T-helper 17 cell (primary cell): ENCODE data around the gene C1orf174. TPM values are rescaled to one million over a fixed set of nuclear protein-coding genes. Genes with fewer than 3 reads are reported as not detected.

Experiments used
- ATAC-seq: fragments of 150-1000 bp; cut with Tn5 transposase; 2 replicates; pipeline ENCODE4 v1.10.0; 2021; ENCODE audit warnings: mild to moderate bottlenecking, moderate library complexity
- DNase-seq, 3 donors: peaks; one replicate each; pipeline versions ENCODE4 v3.0.0 to v3.0.0-alpha.2; 2020 to 2021
- H3K9me3 ChIP-seq: one replicate; pipeline ENCODE4 v1.7.0; 2013; ENCODE audit warnings: low read length, mild to moderate bottlenecking; ENCODE audit not compliant: control insufficient read depth, poor library complexity, severe bottlenecking
- H3K27ac Mint-ChIP-seq: one replicate; pipeline ENCODE4 v1.8.0; 2022; ENCODE audit warnings: mild to moderate bottlenecking, moderate library complexity, mixed read lengths
- H3K27me3 Mint-ChIP-seq: one replicate; pipeline ENCODE4 v1.8.0; 2022; ENCODE audit warnings: mixed read lengths
- H3K36me3 Mint-ChIP-seq: one replicate; pipeline ENCODE4 v1.8.0; 2022; ENCODE audit warnings: low read depth, mixed read lengths
- H3K4me1 Mint-ChIP-seq: one replicate; pipeline ENCODE4 v1.8.0; 2022; ENCODE audit warnings: mild to moderate bottlenecking, mixed read lengths
- H3K4me3 Mint-ChIP-seq: one replicate; pipeline ENCODE4 v1.8.0; 2022; ENCODE audit warnings: mild to moderate bottlenecking, moderate library complexity, mixed read lengths
- total RNA-seq, 4 donors: library from RNA in 2 of 4; stranded (reverse) in 2 of 4; gene quantifications; one replicate each; pipeline ENCODE4 v1.2.3 and lab custom pipeline; 2022 to 2026

The C1orf174 gene
- total RNA-seq = 10 to 100 TPM; 13.5 to 16.4 TPM
- total RNA-seq (lab: John Stamatoyannopoulos, UW) = 23.1 to 43.6 reads per million in 2 donors

- no peaks in the 10 kb centered on the region for H3K9me3 ChIP-seq
- DNase-seq (peak; percentile 85 to 93 (median 88)), ATAC-seq (peak; percentile 84)
- no peaks in the 10 kb centered on the region for H3K27me3 Mint-ChIP-seq
- peak within 1 kb of the TSS; percentile 90 for H3K27ac Mint-ChIP-seq
- peak within 1 kb of the TSS; percentile 95 for H3K4me3 Mint-ChIP-seq
- peaks cover 26% of the 10 kb centered on the region for H3K4me1 Mint-ChIP-seq
- H3K36me3 Mint-ChIP-seq = no peaks in the 10 kb centered on the region
Measured at GRCh38 chr1:3900150-3900968, at the start of gene C1orf174. Gene C1orf174 (minus strand): TSS chr1:3900272. CDS start chr1:3900186, 86 bp downstream.

- Mint-ChIP-seq H3K4me1 (peaks cover 2% of the 10 kb centered on the region), H3K36me3 (no peaks in the 10 kb centered on the region), H3K4me3 (no peak overlapping the region), H3K27me3 (peaks cover 67% of the 10 kb centered on the region), H3K27ac (no peak overlapping the region)
- ATAC-seq = no peak
- no peak for DNase-seq
- H3K9me3 ChIP-seq = no peaks in the 10 kb centered on the region
Measured at GRCh38 chr1:3948344-3948743, 48.3 kb upstream of the C1orf174 start.

DNA sequence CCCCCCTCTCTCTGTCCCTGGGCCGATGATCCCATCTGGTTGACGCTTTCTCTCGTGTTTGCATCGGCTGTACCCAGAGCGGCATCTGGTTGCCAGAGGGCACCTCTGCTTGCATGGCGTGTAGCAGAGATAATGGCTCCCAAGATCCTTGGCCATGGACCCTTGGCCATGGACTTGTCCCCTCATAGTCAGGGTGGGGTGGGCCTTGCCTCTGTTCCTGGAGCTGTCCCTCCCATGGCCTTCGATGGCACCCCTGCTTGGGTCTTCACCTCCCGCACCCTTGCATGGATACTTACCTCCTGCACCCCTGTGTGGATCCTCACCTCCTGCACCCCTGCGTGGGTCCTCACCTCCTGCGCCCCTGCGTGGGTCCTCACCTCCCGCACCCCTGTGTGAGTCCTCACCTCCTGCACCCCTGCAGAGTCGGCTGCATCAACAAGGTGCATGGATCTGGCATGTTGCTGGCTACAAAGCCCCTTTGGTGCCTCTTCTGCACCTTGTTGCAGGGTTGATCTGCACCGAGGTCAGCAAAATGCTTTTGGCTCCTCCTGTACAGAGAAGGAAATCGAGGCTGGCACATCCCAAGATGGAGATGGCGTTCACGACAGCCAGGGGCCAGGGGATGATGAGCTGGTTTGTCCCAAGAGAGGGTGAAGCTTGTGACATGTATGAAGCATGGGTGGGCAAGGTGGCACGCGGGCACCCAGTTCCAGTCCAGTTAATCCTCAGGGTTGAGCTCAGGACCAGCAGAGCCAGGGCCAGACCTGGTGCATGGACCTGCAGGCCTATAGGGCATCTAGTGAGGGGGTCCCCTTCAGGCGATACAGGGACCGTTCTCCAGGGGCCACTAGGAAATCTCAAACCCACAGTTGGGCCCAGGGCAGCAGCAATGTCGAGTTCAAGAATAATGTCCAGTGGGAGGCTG lies 46.1 kb upstream of the C1orf174 start:
- H3K9me3 ChIP-seq = no peaks in the 10 kb centered on the region
- DNase-seq = no peak
- Mint-ChIP-seq H3K36me3 (no peaks in the 10 kb centered on the region), H3K4me1 (peaks cover 2% of the 10 kb centered on the region), H3K4me3 (no peak overlapping the region), H3K27me3 (peaks cover 58% of the 10 kb centered on the region), H3K27ac (no peak overlapping the region)
- no peak for ATAC-seq

DNA sequence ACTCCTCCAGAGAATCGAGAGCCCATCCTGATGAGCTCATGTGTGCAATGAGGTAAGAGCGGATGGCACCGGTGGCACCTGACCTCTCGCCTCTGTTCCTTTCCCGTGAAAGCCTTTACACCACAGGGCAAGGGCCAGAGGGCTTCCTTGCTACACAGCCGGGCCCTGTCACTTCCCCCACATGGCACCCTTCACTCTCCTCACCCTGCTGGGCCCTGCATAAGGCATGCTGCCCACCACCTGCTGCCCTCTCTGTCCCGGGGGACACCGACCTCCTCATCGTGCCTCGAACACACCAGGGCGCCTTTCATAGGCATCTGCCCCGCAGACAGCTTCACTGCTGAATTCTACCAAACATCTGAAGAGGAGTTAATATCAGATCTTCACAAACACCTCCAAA lies 45.1 kb upstream of the C1orf174 start:
- no peak for ATAC-seq
- DNase-seq = no peak
- no peaks in the 10 kb centered on the region for H3K9me3 ChIP-seq

GRCh38 chr1:3944578-3945125 lies 44.6 kb upstream of the C1orf174 start:
- no peak overlapping the region for H3K4me3 Mint-ChIP-seq
- H3K27me3 Mint-ChIP-seq = peaks cover 59% of the 10 kb centered on the region
- H3K27ac Mint-ChIP-seq = no peak overlapping the region
- H3K4me1 Mint-ChIP-seq = peaks cover 2% of the 10 kb centered on the region
- ATAC-seq = no peak
- DNase-seq = no peak
- H3K9me3 ChIP-seq = no peaks in the 10 kb centered on the region
- H3K36me3 Mint-ChIP-seq = no peaks in the 10 kb centered on the region

More for the DNA sequence above, 45.1 kb upstream of the C1orf174 start:
- Mint-ChIP-seq H3K27me3 (peaks cover 57% of the 10 kb centered on the region), H3K4me3 (no peak overlapping the region), H3K27ac (no peak overlapping the region), H3K36me3 (no peaks in the 10 kb centered on the region), H3K4me1 (peaks cover 2% of the 10 kb centered on the region)

DNA sequence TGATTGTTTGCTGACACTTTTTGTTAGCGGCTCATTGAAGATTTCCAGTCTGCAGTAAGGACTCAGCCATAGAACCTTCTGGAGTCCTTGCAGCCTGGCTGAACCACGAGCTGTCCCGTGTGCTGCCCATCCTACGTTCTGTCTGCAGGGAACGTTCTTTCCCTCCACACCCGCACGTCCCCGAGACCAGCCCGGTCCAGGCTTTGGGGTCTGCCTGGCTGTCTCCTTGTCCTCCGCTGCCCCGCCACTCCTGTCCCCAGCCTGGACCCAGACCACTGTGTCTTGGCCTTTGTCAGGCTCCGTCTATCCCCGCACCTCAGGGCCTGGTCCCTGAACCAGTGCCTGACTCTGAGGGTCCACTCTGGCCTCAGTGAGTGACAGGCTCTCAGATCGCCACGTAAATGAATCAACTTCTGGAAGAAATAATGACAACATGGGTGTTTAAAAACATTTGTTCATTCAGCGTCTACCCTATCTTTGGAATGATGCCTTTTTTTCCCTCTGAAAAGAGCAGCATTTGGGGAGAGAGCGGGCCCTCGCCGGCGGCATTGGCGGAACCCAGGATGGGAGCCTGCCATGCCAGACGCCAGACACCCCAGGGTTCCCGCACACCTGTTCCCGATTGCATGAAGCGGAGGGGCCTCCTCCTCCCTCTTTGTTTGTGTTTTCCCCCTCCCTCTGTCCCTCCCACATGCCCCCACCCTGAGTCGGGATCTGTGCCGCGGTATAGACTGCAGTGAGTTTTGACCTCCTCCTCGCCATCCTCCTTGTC lies 43.9 kb upstream of the C1orf174 start:
- ATAC-seq = no peak
- no peak for DNase-seq
- no peaks in the 10 kb centered on the region for H3K9me3 ChIP-seq
- no peaks in the 10 kb centered on the region for H3K36me3 Mint-ChIP-seq
- peaks cover 59% of the 10 kb centered on the region for H3K27me3 Mint-ChIP-seq
- H3K4me1 Mint-ChIP-seq = peaks cover 2% of the 10 kb centered on the region
- H3K27ac Mint-ChIP-seq = peak overlapping the region; percentile 27
- H3K4me3 Mint-ChIP-seq = no peak overlapping the region

GRCh38 chr1:3943123-3943431 lies 43.0 kb upstream of the C1orf174 start:
- Mint-ChIP-seq H3K4me3 (no peak overlapping the region), H3K4me1 (peaks cover 2% of the 10 kb centered on the region), H3K27me3 (peaks cover 50% of the 10 kb centered on the region), H3K36me3 (no peaks in the 10 kb centered on the region), H3K27ac (no peak overlapping the region)
- ATAC-seq = no peak
- no peak for DNase-seq
- H3K9me3 ChIP-seq = no peaks in the 10 kb centered on the region

DNA sequence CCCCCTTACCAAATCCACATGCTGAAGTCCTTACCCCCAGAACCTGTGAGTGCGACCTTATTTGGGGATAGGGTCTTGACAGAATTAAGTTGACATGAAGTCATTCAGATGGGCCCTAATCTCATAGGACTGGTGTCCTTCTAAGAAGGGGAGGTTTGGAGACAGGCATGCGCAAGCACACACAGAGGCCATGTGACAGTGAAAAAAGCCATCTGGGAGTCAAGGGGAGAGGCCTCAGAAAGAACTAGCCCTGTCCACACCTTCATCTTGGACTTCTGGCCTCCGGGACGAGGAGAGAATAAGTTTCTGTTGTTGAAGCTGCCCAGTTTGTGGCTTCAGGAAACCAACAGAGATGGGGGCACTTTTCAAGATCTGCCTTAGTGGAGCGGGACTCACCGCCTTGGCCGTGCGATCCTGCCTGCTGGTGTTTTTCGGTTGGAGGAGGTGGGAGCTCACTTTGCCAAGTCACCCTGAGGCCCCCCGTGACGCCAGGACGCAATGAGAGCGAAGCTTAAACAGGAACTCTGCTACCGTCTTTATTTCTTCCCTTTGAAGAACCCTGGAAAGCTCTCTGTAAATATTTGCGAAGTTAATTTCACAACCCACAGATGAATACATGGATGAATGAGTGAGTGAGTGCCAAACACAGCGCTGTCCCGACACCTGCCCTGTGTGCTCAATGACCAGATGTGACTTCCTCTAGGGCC lies 42.5 kb upstream of the C1orf174 start:
- no peak overlapping the region for H3K4me3 Mint-ChIP-seq

DNA sequence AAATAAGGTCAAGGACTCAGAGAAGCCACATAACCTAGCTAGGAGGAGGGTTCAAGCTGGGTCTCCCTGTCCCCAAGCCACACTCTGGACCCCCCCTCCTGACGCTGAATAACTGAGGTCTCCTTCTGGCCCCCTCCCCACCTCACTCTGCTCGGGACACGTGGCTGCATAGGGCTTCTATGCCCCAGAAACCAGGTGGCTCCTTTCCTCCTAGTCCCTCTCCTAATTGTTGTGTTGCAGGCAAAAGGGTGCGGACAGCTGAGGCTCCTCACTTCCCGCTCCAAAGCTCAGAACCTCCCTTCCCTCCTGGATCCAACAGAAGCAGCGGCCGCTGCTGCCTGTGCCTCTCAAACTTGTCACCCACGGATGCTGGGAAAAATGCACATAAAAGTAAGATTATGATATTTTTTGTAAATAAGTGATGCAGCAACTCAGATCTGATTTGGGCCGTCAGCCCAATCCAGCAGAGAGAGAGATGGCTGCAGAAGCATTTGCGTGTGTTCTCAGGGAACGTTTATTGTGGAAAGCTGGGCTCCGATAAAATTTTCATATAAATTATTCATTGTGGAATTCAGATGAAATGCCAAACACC lies 40.8 kb upstream of the C1orf174 start:
- no peak for DNase-seq
- H3K9me3 ChIP-seq = no peaks in the 10 kb centered on the region

More for the DNA sequence above, 42.5 kb upstream of the C1orf174 start:
- peaks cover 2% of the 10 kb centered on the region for H3K4me1 Mint-ChIP-seq
- DNase-seq (no peak), ATAC-seq (no peak)
- H3K9me3 ChIP-seq = no peaks in the 10 kb centered on the region
- peaks cover 45% of the 10 kb centered on the region for H3K27me3 Mint-ChIP-seq
- H3K36me3 Mint-ChIP-seq = no peaks in the 10 kb centered on the region
- no peak overlapping the region for H3K27ac Mint-ChIP-seq

DNA sequence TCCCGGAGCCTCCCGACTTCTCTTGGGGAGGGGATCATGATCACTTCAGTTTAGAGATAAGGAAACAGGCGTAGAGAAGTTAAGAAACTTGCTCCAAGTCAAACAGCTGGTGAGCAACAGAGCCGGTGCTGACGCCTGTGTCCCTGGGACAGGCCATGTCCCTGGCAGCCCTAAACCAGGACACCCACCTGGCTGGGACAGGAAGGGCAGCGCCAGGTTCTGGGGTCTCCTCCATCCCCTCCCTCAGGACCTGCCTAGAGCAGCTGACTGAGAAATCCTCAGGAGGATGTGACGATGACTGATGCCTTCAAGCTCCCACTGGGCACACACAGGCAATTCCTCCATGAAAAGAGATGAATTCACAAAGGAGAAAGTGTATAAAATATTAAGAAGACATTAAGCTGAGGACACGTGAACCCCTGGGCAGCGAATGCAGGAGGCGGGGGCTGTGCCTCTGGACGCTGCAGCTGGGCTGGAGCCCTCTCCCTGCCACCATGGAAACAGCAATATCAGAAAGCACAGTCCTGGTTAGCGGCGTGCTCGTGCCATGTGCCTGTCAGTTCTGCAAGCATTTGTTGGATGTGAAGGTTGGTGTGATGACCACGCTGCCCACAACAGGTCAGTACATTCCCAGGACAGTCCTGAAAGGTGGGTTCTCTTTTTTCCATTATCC lies 40.1 kb upstream of the C1orf174 start:
- Mint-ChIP-seq H3K4me1 (peaks cover 2% of the 10 kb centered on the region), H3K36me3 (no peaks in the 10 kb centered on the region), H3K4me3 (no peak overlapping the region), H3K27ac (no peak overlapping the region), H3K27me3 (peaks cover 38% of the 10 kb centered on the region)
- H3K9me3 ChIP-seq = no peaks in the 10 kb centered on the region
- no peak for DNase-seq
- ATAC-seq = no peak

More for the DNA sequence above, 40.8 kb upstream of the C1orf174 start:
- no peaks in the 10 kb centered on the region for H3K36me3 Mint-ChIP-seq
- H3K27ac Mint-ChIP-seq = no peak overlapping the region
- H3K4me1 Mint-ChIP-seq = peaks cover 2% of the 10 kb centered on the region
- peaks cover 38% of the 10 kb centered on the region for H3K27me3 Mint-ChIP-seq
- peak overlapping the region; percentile 36 for H3K4me3 Mint-ChIP-seq
- ATAC-seq = no peak

DNA sequence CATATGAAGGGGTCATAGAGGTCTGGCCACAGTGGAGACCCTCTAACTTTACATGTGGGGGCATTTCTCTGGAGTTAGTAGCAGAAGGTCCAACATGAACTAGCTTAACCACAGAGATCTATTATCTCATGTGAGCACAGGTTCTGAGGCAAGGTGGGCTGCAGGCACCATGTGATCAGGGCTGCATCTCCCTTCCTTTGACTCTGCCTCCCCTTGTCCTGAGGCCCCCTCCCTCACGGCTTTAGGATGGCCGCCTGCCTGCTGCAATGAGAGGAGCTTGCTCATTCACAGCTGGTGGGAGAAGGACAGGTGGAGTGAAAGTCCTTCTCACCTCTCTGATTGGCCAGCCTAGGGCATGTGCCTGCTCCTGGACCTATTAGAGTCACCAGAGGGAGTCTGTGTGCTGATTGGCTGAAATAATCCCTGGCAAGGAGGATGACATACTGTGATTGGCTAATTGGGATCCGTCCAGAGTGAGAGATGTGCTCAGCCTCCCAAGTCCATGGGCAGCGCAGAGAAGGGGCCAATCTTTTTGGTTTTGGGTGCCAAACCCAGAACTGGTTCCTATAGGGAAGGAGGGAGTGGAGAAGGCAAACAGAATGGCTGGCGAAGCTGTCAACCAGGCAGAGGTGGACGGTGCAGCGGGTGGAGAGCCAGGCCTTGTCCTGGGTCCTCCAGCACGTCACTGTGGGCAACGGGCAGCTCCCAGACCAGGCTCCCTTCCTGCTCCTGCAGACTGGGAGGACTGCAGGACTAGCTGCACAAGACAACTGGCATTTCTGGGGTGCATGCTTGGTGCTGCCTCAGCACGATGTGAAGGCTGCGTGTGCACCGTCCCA lies 39.4 kb upstream of the C1orf174 start:
- DNase-seq = no peak
- no peak overlapping the region for H3K4me3 Mint-ChIP-seq
- H3K27me3 Mint-ChIP-seq = peaks cover 40% of the 10 kb centered on the region
- no peaks in the 10 kb centered on the region for H3K9me3 ChIP-seq
- no peak for ATAC-seq
- H3K4me1 Mint-ChIP-seq = peaks cover 2% of the 10 kb centered on the region
- no peak overlapping the region for H3K27ac Mint-ChIP-seq
- no peaks in the 10 kb centered on the region for H3K36me3 Mint-ChIP-seq
